GM19452 (cell line): ENCODE data around the gene NEB.

Experiments used
- ATAC-seq: cut with Tn5 transposase; IDR thresholded peaks from one replicate; pipeline ENCODE4 v1.9.1; 2021; ENCODE audit not compliant: unreplicated experiment

NEB gene, protein sequence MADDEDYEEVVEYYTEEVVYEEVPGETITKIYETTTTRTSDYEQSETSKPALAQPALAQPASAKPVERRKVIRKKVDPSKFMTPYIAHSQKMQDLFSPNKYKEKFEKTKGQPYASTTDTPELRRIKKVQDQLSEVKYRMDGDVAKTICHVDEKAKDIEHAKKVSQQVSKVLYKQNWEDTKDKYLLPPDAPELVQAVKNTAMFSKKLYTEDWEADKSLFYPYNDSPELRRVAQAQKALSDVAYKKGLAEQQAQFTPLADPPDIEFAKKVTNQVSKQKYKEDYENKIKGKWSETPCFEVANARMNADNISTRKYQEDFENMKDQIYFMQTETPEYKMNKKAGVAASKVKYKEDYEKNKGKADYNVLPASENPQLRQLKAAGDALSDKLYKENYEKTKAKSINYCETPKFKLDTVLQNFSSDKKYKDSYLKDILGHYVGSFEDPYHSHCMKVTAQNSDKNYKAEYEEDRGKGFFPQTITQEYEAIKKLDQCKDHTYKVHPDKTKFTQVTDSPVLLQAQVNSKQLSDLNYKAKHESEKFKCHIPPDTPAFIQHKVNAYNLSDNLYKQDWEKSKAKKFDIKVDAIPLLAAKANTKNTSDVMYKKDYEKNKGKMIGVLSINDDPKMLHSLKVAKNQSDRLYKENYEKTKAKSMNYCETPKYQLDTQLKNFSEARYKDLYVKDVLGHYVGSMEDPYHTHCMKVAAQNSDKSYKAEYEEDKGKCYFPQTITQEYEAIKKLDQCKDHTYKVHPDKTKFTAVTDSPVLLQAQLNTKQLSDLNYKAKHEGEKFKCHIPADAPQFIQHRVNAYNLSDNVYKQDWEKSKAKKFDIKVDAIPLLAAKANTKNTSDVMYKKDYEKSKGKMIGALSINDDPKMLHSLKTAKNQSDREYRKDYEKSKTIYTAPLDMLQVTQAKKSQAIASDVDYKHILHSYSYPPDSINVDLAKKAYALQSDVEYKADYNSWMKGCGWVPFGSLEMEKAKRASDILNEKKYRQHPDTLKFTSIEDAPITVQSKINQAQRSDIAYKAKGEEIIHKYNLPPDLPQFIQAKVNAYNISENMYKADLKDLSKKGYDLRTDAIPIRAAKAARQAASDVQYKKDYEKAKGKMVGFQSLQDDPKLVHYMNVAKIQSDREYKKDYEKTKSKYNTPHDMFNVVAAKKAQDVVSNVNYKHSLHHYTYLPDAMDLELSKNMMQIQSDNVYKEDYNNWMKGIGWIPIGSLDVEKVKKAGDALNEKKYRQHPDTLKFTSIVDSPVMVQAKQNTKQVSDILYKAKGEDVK (N-terminal part only)

DNA sequence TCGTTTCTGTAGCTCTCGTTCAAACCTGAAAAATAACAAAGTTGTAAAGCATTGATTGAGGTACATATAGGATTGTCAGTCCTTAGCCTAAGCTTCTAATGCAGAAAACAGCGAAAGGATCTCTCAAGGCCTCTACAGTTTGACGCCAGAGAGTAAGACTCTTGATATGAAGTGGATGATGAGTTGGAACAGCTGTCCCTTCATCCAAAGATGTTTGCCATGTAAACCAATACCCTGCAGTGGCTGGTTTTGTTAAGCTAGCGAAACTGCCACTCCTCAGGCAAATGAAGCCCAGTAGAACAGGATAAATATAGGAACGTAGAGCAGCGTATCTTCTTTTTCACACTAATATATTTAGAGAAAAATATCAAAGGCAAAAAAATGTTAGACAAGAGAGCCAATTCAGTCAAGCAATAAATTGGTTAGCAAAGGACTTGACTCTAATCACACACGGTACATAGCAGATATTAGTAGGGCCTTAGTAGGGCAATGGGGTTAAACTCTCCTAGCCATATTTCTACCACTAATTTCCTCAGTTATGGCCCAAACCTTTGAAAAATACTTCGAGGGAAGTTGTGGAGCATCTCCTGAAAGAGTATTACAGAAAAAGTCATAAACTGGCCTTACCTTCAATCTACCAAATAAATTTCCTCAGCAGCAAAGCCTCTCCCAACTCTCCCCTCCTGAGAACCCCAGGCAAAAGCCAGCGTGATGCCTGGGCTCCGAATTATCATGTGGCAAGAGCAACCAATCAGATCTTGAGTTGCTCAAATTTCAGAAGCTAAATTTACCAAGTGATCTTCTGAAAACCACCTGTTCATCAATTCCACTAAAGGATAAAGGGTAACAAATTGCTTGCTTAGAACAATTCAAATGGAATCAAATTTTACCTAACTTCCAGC lies at the start of gene NEB:
Gene NEB (minus strand): TSS at position 706 of the 902 bp plus-strand sequence. CDS start 1,320 bp downstream, outside the sequence.
- no peak for ATAC-seq

DNA sequence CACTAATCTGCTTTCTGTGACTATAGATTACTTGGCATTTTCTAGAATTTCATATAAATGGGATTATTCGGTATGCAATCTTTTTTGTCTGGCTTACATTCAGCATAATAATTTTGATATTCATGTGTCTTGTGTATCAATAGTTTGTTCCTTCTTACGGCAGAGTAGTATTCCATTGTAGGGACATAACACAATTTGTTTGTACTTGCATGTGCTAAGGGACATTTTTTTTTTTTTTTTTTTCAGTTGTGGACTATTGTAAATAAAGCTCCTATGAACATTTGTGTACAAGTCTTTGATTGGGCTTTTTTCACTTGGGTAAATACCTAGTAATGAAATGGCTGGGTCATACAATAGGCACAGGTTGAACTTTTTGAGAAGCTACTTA lies 48.9 kb upstream of the NEB start:
- no peak for ATAC-seq

DNA sequence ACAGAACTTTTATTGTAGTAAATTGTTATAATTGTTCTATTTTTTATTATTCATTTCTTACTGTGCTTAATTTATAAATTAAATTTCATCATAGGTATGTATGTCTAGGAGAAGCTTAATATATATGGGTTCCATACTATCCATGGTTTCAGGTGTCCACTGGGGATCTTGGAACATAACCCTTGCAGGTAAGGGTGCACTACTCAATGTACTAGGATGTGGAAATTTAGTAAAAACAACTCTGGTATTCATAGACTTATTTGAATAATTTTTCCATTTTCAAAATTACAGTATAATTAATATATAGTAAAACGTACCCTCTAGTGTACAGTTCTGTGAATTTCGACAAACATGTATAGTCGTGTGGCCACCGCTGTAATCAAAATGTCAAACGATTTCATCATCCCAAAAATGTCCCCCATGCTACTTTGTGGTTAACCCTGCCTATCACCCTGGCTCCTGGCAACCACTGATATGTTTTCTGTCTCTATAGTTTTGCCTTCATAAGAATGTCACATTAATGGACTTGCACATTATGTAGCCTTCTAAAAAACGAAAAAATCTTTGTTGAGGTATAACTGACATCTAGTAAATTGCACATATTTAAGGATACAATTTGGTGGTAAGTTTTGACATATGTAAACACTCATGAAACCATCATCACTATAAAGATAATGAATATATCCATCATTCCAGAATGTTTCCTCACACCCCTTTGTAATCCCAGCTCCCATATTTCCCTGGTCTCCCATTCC lies 48.3 kb upstream of the NEB start:
- no peak for ATAC-seq

DNA sequence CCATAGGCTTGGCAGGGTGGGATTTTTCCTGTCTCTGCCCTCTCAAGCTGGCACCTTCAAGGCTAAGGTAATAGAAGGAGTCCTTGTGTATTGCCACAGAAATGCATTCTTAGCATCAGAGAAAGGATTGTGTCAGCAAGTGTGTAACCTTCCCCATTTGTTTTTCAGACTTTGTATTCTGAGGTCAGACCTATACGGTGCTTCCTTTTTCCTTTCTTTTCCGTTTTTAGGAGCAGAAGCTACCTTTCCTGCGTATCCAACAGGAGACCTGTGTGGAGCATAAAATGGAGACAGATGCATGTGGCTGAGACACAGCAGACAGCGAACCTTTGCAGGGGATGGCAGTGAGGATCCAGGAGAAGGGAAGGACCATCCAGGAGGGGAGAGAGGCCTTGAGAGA lies 47.4 kb upstream of the NEB start:
- ATAC-seq: no peak

DNA sequence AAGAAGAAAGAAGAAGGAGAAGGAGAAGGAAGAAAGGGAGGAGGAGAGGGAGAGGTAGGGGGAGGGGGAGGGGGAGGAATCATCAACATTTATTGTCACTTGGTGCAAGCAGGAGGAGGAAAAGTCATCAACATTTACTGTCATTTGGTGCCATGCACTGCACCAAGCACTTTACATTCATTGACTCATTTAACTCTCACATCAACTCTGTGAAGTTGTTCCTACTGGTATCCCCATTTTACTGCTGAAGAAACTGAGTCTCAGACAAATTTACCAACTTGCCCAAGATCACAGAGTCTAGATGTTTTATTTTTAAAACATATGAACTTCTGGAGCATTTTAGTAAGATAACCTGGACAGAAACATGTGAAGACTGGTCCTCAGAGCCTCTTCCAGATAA lies 46.7 kb upstream of the NEB start:
- ATAC-seq: no peak

DNA sequence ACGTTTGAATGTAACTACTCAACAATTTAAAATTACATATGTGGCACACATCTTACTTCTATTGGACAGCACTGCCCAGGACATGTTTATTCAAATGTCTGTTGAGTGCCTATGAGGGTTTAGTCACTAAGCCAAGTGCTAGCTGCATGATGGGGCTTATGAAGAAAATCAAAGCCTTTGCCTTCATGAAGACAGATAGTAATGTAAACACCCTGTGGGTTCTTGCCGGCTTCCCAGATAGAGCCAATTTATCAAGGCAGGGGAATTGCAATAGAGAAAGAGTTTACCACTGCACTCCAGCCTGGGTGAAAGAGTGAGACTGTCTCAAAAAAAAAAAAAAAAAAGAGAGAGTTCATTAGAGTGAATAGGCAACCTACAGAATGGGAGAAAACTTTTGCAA lies 43.7 kb upstream of the NEB start:
- ATAC-seq: no peak

DNA sequence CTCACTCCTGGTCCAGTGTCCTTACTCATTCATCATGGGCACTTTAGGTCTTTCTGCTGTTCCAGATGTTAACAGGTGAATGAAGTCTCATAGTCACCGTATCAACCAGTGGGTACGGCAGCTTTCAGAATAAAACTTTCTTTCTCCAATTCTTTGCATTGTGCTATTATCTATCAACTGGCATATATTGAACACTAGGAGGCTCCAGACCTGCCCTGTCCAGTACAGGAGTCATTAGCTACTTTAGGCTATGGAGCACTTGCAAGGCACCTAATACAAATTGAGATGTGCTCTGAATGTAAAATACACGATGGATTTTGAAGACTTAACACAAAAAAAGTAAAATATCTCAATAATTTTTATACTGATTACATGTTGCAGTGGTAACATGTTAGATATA lies 43.2 kb upstream of the NEB start:
- ATAC-seq: no peak

DNA sequence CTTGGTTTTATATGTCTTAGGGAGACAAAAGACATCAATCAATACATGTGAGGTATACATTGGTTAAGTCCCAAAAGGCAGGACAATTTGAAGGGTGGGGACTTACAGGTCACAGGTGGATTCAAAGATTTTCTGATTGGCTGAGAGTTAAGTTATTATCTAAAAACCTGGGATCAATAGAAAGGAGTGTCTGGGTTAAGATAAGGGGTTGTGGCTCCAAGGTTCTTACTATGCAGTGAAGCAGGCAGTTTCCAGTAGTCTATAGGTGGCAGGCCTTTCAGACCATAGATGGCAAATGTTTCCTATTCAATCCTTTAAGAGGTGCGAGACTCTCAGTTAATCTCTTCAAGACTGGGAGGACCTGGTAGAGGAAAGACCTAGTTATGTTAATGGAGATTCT lies 42.1 kb upstream of the NEB start:
- ATAC-seq: no peak

DNA sequence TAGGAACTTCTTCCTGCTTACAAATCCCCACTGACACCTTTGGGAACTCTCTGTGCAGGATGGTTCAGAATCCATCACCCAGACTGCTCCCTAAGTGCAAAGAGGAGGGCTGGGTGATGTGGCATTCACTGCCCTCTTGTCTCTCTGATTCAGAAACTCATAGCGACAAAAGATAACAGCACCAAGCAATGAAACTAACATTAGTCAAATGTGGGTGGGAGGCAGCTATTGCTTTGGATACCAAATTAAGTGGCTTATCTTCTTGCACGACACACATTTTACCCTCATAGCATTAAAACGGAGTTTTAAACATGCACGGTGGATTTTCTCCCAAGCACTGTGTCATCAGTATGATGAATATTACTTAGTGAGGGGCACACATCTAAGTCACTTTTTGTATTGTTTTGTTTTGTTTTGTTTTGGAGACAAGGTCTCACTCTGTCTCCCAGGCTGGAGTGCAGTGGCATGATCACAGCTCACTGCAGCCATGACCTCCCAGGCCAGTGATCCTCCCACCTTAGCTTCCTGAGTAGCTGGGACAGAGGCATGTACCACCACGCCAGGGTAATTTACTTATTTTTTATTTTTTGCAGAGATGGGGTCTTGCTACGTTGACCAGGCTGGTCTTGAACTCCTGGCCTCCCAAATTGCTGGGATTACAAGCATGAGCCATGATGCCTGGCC lies 40.9 kb upstream of the NEB start:
- no peak for ATAC-seq

DNA sequence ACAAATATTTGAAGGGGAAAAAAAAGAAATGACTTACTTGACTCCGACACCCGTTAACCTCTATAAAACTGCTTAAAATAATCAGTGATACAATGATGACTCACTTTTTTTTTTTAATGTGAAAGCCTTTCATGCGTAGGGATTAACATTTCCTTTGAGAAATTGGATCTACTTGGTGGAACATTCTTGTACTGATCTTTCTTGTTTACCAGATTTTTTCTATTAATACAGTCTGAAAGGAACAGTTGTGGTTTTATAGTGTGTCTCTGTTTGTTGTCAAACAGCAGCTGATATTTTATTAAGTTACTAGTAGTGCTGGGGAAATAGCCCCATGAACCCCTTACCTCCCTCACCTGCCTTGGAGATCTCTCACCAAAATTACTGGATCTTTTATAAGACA lies 40.2 kb upstream of the NEB start:
- no peak for ATAC-seq

DNA sequence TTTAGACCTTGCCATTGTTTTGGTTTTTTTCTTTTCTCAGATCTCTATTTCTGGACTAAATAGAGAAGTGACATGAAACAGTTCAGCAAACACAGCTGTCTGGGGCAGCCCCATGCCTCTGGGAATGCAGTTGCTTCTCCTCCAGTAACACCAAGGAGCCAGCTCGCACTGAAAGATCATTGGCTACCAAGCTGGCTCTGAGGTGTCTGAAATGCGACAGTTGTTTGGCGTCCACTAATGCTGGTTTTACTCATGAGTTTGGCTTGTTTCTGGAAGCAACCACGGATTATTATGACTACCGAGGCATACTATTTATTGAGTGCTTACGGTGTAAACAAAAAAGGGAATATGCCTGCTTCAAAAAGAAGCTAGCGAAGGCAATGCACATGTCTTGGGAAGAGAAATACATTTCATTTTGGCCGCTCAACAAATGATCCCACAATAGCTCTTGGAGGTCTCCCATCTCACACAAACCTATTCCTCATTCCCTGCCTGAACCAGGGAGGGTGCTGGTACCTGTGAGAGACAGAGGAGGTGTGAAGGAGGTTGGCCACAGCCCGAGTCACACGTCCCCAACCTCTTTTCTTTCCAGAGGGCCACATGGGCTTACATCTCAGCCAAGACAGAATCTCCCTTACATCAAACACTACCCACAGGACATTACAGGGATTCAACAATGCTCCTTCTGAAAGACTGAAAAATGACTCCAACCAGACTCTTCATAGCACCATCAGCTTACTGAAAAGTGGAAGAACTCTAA lies 37.5 kb upstream of the NEB start:
- ATAC-seq: peak; percentile 95

DNA sequence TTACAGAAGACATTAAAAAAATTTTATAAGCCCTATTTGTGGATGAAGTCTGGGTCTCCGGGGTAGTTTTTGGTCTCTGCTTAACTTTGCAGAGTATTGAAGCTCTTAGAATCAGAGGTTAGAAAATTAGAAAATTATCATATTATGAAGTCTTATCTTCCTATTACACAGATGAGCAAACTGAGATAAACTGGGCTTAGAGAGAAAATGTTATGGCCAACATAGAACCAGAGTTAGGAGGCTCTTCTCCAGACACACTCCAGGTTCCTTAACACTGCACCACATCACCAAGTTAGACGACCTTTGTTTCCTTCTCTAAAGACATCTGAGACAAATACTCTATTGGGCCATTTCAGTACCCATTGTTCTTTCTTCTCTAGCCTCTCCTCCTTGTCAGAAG lies 36.7 kb upstream of the NEB start:
- ATAC-seq: peak; percentile 23

DNA sequence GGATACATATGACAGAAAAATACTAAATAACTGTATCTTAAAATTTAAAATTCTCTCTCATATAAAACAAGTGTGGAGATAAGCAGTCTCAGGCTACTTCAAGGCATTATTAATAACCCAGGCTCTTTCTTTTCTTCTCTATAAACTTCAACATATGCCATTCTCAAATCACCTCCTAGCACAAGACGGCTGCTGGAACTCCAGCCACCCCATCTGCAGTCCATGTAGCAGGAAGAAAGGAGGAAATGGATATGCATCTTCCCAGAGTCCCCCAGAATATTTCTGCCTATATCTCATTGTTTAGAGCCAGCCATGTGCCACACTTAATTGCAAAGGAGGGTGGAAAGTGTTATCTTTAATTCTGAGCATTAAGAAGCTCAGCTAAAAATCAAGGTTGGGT lies 35.3 kb upstream of the NEB start:
- no peak for ATAC-seq

DNA sequence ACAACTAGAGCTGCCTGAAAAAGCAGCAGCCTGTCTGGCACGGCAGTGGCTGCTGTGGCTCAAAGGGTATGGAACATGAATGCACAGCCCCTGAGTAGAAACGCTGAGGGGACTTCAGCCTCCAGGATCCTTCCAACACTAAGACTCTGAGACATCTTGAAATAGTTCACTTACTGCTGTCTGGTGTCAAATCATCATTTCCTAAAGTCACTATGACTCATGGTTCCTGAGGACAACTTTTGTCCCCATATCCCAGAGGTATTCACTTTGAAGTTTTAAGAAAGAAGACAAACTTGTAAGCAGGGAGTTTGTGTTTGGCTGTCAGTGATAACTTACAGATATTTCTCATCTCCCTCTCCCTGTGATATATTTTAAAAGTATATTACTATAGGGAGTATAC lies 33.3 kb upstream of the NEB start:
- no peak for ATAC-seq

DNA sequence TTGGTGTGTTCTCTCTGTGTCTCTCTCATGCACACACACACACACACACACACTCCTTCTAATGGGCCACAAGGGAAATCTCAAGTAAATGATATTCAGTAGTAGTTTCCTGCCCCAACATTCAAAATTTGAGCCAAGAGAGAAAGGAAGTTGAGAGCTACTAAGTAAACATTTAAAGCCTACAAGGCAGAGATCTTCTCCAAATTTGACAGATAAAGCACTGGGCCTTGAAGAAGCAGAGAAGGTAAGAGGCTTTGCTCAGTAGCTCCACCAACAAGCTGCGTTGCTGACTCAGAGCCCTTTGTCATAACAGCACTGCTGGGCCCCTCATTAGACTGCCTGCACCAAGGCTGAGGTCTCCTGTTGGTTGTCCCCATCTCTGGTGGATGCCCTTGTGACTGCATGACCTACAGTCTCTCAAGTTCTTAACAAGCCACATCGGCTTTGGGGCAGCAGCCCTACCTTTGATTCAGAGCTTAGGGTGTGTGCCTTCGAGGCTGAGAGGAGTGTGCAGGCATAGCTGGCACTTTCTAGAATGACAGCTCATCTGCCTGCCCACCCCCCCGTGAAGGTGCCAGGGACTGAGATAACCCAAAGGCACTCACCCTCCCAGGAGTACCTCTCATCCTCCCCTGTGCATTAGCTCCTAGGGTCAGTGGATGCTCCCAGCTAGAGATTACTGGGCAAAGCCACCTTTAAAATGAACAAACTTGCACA lies 32.3 kb upstream of the NEB start:
- peak; percentile 50 for ATAC-seq

DNA sequence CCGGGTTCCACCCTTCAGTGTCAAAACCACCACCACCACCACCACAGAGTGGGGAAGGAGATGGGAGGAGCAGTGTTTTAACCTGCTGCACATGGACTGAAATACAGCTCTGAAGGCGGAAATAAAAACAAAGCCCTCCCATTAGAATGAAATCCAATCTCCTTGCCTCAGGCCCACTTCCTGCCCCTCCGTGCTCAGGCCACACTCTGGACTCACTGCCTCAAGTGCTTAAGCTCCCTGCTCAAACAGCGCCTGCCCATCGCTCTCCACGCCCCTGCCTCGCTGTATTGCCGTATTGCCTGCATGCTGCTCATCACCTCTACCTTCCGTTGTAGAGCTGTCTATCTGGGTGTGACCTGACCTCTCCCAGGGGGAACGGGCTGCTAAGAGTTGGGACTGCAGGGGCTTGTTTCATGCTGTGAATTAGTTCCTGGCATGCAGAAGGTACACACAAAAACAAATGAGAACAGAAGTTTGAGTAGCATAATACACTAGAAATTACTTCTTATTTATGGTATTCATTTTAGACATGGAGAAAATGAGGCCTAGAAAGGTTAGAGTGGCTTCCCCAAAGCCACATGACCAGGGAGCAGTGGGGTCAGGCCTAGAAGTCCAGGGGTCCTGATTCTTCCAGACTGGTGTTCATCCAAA lies 31.6 kb upstream of the NEB start:
- ATAC-seq: no peak

DNA sequence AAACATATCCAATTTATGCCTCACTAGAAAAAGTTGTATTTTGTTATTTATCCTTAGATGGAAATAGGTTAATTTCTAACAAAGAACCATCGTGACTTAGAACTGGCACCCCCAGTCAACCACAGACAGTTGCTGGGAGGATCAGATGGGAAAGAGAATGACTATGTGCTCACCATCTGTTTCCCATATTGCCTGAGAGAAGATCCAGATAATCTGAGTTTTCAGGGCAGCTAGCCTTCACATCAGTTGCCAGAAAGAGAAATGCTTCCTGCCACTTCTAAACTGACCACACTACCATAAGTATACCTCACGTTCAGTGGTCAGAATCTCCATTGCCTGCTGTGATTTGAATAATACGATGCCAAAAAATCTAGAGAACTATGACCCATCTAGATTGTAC lies 28.4 kb upstream of the NEB start:
- no peak for ATAC-seq
